ENCODE measurements around the gene DLD.

Gene DLD

DNA sequence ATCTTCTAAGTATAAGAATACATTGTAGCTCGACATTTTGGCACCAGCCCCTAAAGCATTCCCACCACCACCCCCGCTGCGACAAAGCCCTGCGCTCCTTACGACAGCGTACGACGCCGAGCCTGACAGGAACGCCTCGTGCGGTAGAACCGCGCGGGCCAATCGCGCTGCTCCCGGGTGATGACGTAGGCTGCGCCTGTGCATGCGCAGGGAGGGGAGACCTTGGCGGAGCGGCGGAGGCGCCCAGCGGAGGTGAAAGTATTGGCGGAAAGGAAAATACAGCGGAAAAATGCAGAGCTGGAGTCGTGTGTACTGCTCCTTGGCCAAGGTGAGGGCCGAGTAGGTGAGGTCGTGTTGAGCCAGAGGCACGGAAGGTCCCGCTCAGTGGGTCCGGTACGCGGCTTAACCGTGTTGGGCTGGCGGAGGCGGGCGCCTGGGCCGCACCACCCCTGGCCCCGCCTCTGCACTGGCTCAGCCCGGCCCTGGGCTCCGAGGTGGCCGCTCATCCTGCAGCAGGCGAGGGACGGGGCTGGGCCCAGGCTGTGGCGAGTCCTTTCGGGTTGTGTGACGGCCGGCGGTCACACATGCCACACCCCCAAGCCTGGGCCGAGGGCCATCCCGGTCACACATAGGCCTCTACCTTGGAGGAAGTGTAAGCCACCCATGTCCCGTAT is at the start of gene DLD:
Gene DLD (plus strand): TSS at position 222 of the 674 bp plus-strand sequence. CDS start 68 bp downstream, at position 290.
- peak; percentile 98 for ATAC-seq
- TF ChIP-seq, protein P1, sequence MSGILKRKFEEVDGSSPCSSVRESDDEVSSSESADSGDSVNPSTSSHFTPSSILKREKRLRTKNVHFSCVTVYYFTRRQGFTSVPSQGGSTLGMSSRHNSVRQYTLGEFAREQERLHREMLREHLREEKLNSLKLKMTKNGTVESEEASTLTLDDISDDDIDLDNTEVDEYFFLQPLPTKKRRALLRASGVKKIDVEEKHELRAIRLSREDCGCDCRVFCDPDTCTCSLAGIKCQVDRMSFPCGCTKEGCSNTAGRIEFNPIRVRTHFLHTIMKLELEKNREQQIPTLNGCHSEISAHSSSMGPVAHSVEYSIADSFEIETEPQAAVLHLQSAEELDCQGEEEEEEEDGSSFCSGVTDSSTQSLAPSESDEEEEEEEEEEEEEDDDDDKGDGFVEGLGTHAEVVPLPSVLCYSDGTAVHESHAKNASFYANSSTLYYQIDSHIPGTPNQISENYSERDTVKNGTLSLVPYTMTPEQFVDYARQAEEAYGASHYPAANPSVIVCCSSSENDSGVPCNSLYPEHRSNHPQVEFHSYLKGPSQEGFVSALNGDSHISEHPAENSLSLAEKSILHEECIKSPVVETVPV (CRISPR knock-in tag; IDR thresholded peaks at IDR 0.05): no peak
- no peak for TF ChIP-seq TOX (CRISPR knock-in tag; IDR thresholded peaks at IDR 0.05; ENCODE audit: borderline replicate concordance)
- TF ChIP-seq ESRRG (CRISPR knock-in tag; IDR thresholded peaks at IDR 0.05): 0 out of 2 replicates have a peak, but pooled peaks have one; percentile 35
- TF ChIP-seq TSHZ2 (CRISPR knock-in tag; IDR thresholded peaks at IDR 0.05): no peak
- TF ChIP-seq ZC3H10 (CRISPR knock-in tag; IDR thresholded peaks at IDR 0.05): no peak
- 0 out of 2 replicates have a peak, but pooled peaks have one; percentile 74 for TF ChIP-seq ZNF565 (CRISPR knock-in tag; conservative IDR thresholded peaks at IDR 0.05; ENCODE audit: low read depth)
- no peak for TF ChIP-seq POU6F1 (CRISPR knock-in tag; IDR thresholded peaks at IDR 0.05; ENCODE audit: borderline replicate concordance, low read depth)
- TF ChIP-seq ISL1 (CRISPR knock-in tag; IDR thresholded peaks at IDR 0.05): no peak
- peak; percentile 35; the same call in 1 of the 2 replicates for TF ChIP-seq ZNF70 (CRISPR knock-in tag; IDR thresholded peaks at IDR 0.05)
- TF ChIP-seq OSR1 (CRISPR knock-in tag; IDR thresholded peaks at IDR 0.05): no peak
- TF ChIP-seq ARNTL (CRISPR knock-in tag; IDR thresholded peaks at IDR 0.05; ENCODE audit: borderline replicate concordance, low read depth): no peak

DNA sequence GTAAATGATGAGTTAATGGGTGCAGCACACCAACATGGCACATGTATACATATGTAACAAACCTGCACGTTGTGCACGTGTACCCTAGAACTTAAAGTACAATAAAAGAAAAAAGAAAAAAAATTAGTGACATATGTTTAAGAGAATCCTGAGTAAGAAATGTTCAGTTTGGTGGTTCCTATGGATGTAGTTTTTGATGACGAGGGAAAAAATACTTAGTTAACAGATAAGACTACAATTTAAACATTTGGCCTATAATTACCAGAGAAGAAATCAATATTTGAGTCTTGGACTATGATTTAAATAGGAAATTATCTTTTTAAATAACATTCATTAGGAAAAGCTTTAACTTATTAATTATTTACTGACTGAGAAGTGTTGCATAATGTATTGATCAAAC is 48.8 kb upstream of the DLD start:
- TF ChIP-seq ZFP3 (CRISPR knock-in tag; IDR thresholded peaks at IDR 0.05) (no peak), ZNF565 (CRISPR knock-in tag; conservative IDR thresholded peaks at IDR 0.05; ENCODE audit: low read depth) (no peak), OSR1 (CRISPR knock-in tag; IDR thresholded peaks at IDR 0.05) (no peak), ZNF70 (CRISPR knock-in tag; IDR thresholded peaks at IDR 0.05) (no peak), TOX (CRISPR knock-in tag; IDR thresholded peaks at IDR 0.05; ENCODE audit: borderline replicate concordance) (no peak), GLIS3 (CRISPR knock-in tag; IDR thresholded peaks at IDR 0.05) (no peak), ZC3H10 (CRISPR knock-in tag; IDR thresholded peaks at IDR 0.05) (no peak), BACH2 (CRISPR knock-in tag; IDR thresholded peaks at IDR 0.05; ENCODE audit: borderline replicate concordance) (no peak), ESRRG (CRISPR knock-in tag; IDR thresholded peaks at IDR 0.05) (no peak)
- ATAC-seq: no peak

GRCh38 chr7:107843184-107843583 is 47.8 kb upstream of the DLD start:
- TF ChIP-seq POU6F1 (CRISPR knock-in tag; IDR thresholded peaks at IDR 0.05; ENCODE audit: borderline replicate concordance, low read depth): no peak
- no peak for ATAC-seq

- no peak for ATAC-seq
- TF ChIP-seq BACH2 (CRISPR knock-in tag; IDR thresholded peaks at IDR 0.05; ENCODE audit: borderline replicate concordance) (no peak), ISL1 (CRISPR knock-in tag; IDR thresholded peaks at IDR 0.05) (no peak), ESRRG (CRISPR knock-in tag; IDR thresholded peaks at IDR 0.05) (no peak), ZFP30 (CRISPR knock-in tag; IDR thresholded peaks at IDR 0.05) (no peak), ZNF8 (CRISPR knock-in tag; IDR thresholded peaks at IDR 0.05) (no peak), TCF4 (CRISPR knock-in tag; IDR thresholded peaks at IDR 0.05; ENCODE audit: borderline replicate concordance) (no peak), GLIS3 (CRISPR knock-in tag; IDR thresholded peaks at IDR 0.05) (no peak), TOX (CRISPR knock-in tag; IDR thresholded peaks at IDR 0.05; ENCODE audit: borderline replicate concordance) (no peak), PPARA (CRISPR knock-in tag; IDR thresholded peaks at IDR 0.05; ENCODE audit: borderline replicate concordance) (no peak), CSDC2 (CRISPR knock-in tag; IDR thresholded peaks at IDR 0.05) (no peak), ZC3H10 (CRISPR knock-in tag; IDR thresholded peaks at IDR 0.05) (no peak), ZNF565 (CRISPR knock-in tag; conservative IDR thresholded peaks at IDR 0.05; ENCODE audit: low read depth) (no peak), ZFP3 (CRISPR knock-in tag; IDR thresholded peaks at IDR 0.05) (no peak), OSR1 (CRISPR knock-in tag; IDR thresholded peaks at IDR 0.05) (no peak)
- TF ChIP-seq, protein P2, sequence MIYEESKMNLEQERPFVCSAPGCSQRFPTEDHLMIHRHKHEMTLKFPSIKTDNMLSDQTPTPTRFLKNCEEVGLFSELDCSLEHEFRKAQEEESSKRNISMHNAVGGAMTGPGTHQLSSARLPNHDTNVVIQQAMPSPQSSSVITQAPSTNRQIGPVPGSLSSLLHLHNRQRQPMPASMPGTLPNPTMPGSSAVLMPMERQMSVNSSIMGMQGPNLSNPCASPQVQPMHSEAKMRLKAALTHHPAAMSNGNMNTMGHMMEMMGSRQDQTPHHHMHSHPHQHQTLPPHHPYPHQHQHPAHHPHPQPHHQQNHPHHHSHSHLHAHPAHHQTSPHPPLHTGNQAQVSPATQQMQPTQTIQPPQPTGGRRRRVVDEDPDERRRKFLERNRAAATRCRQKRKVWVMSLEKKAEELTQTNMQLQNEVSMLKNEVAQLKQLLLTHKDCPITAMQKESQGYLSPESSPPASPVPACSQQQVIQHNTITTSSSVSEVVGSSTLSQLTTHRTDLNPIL (CRISPR knock-in tag; IDR thresholded peaks at IDR 0.05; ENCODE audit: low read depth): no peak
- TF ChIP-seq, protein P3, sequence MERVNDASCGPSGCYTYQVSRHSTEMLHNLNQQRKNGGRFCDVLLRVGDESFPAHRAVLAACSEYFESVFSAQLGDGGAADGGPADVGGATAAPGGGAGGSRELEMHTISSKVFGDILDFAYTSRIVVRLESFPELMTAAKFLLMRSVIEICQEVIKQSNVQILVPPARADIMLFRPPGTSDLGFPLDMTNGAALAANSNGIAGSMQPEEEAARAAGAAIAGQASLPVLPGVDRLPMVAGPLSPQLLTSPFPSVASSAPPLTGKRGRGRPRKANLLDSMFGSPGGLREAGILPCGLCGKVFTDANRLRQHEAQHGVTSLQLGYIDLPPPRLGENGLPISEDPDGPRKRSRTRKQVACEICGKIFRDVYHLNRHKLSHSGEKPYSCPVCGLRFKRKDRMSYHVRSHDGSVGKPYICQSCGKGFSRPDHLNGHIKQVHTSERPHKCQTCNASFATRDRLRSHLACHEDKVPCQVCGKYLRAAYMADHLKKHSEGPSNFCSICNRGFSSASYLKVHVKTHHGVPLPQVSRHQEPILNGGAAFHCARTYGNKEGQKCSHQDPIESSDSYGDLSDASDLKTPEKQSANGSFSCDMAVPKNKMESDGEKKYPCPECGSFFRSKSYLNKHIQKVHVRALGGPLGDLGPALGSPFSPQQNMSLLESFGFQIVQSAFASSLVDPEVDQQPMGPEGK (CRISPR knock-in tag; IDR thresholded peaks at IDR 0.05; ENCODE audit: borderline replicate concordance): no peak
- TF ChIP-seq, protein P1 (CRISPR knock-in tag; IDR thresholded peaks at IDR 0.05): no peak
These were observed 44.7 kb upstream of the DLD start for GRCh38 chr7:107846324-107846723.
